Dermis blood vessel endothelial cell (primary cell): ENCODE results near the gene TEFM. TPM values are rescaled to one million over a fixed set of nuclear protein-coding genes. Genes with fewer than 3 reads are reported as not detected.
"Not testable (repeated sequence)": the region's sequence is repeated elsewhere in the genome, so short reads cannot be mapped to it uniquely, and the experiment has no call there.

Source experiments
- DNase-seq: peaks from one replicate; pipeline ENCODE4 v3.0.0; 2010
- total RNA-seq: library from RNA; depleted of rRNA; stranded (reverse); fragments of >200 nt; gene quantifications from 2 replicates; pipeline ENCODE4 v1.2.3, GENCODE V29; 2014

The TEFM gene
- 9.2 and 15.1 TPM in 2 replicates for total RNA-seq

GRCh38 chr17:30906101-30906911, at the start of gene TEFM:
Gene TEFM (minus strand): TSS chr17:30906238. CDS start chr17:30906198, 40 bp downstream.
- DNase-seq = peak; percentile 94

- no peak for DNase-seq
Observed at GRCh38 chr17:30954046-30954830, 48.2 kb upstream of the TEFM start.

- DNase-seq = no peak
Observed at GRCh38 chr17:30952638-30953393, 46.8 kb upstream of the TEFM start.

GRCh38 chr17:30950669-30951399, 44.8 kb upstream of the TEFM start:
- peak; percentile 80 for DNase-seq

GRCh38 chr17:30950189-30950588, 44.2 kb upstream of the TEFM start:
- no peak for DNase-seq

GRCh38 chr17:30947796-30948195, 41.8 kb upstream of the TEFM start:
- DNase-seq = no peak

- DNase-seq = no peak
Observed at GRCh38 chr17:30942308-30943079, 36.5 kb upstream of the TEFM start.

GRCh38 chr17:30939051-30939689, 33.1 kb upstream of the TEFM start:
- DNase-seq = no peak

GRCh38 chr17:30933966-30934365, 27.9 kb upstream of the TEFM start:
- no peak for DNase-seq

GRCh38 chr17:30931582-30931981, 25.5 kb upstream of the TEFM start:
- DNase-seq = not testable (repeated sequence)

GRCh38 chr17:30930495-30930894, 24.5 kb upstream of the TEFM start:
- no peak for DNase-seq

- DNase-seq = not testable (repeated sequence)
Observed at GRCh38 chr17:30929861-30930260, 23.8 kb upstream of the TEFM start.

GRCh38 chr17:30929081-30929633, 23.1 kb upstream of the TEFM start:
- DNase-seq = no peak

- DNase-seq = no peak
Observed at GRCh38 chr17:30928584-30928983, 22.5 kb upstream of the TEFM start.

- no peak for DNase-seq
Observed at GRCh38 chr17:30927756-30928155, 21.7 kb upstream of the TEFM start.

GRCh38 chr17:30926516-30926915, 20.5 kb upstream of the TEFM start:
- DNase-seq = no peak

GRCh38 chr17:30924341-30924740, 18.3 kb upstream of the TEFM start:
- no peak for DNase-seq

GRCh38 chr17:30922235-30923030, 16.4 kb upstream of the TEFM start:
- DNase-seq = peak; percentile 9

GRCh38 chr17:30921544-30922196, 15.6 kb upstream of the TEFM start, which contains the start of gene ADAP2:
Gene ADAP2 (plus strand): TSS chr17:30921945. CDS start chr17:30922015, 70 bp downstream.
- peak; percentile 24 for DNase-seq
